GM18907 (cell line): ENCODE data around the gene RUNX3.
A peak's percentile ranks its signal among the peaks of the same experiment; 100 is the strongest.

Source experiments
- ATAC-seq: cut with Tn5 transposase; IDR thresholded peaks from one replicate; pipeline ENCODE4 v1.9.1; 2021; ENCODE audit warnings: mild to moderate bottlenecking, moderate library complexity; ENCODE audit not compliant: unreplicated experiment

RUNX3 gene

GRCh38 chr1:24948079-24948827, 18.2 kb upstream of the RUNX3 start:
- no peak for ATAC-seq

- ATAC-seq, result peak; percentile 76
Measured at GRCh38 chr1:24946861-24947658, 17.0 kb upstream of the RUNX3 start.

- ATAC-seq, result no peak
Measured at GRCh38 chr1:24945354-24946326, 15.6 kb upstream of the RUNX3 start.

- ATAC-seq, result no peak
Measured at GRCh38 chr1:24944318-24944717, 14.2 kb upstream of the RUNX3 start.

- ATAC-seq, result no peak
Measured at GRCh38 chr1:24942789-24943188, 12.7 kb upstream of the RUNX3 start.

- no peak for ATAC-seq
Measured at GRCh38 chr1:24941564-24941963, 11.5 kb upstream of the RUNX3 start.

GRCh38 chr1:24940231-24940630, 10.2 kb upstream of the RUNX3 start:
- no peak for ATAC-seq

- ATAC-seq, result no peak
Measured at GRCh38 chr1:24939675-24940193, 9.7 kb upstream of the RUNX3 start.

- ATAC-seq, result no peak
Measured at GRCh38 chr1:24939040-24939674, 9.1 kb upstream of the RUNX3 start.

- ATAC-seq, result no peak
Measured at GRCh38 chr1:24938276-24938675, 8.2 kb upstream of the RUNX3 start.

GRCh38 chr1:24936684-24937083, 6.6 kb upstream of the RUNX3 start:
- ATAC-seq, result no peak

GRCh38 chr1:24935615-24936484, 5.8 kb upstream of the RUNX3 start:
- ATAC-seq, result no peak

- ATAC-seq, result no peak
Measured at GRCh38 chr1:24935196-24935526, 5.1 kb upstream of the RUNX3 start.

GRCh38 chr1:24934310-24935195, 4.5 kb upstream of the RUNX3 start:
- ATAC-seq, result no peak

- no peak for ATAC-seq
Measured at GRCh38 chr1:24933468-24933867, 3.4 kb upstream of the RUNX3 start.

- no peak for ATAC-seq
Measured at GRCh38 chr1:24932725-24933294, 2.7 kb upstream of the RUNX3 start.

GRCh38 chr1:24932284-24932683, 2.2 kb upstream of the RUNX3 start:
- ATAC-seq, result no peak
